K562 (cell line): ENCODE results near the gene CARD9. TPM values are rescaled to one million over a fixed set of nuclear protein-coding genes. Genes with fewer than 3 reads are reported as not detected.

ENCODE experiments used
- CTBP1 ChIP-seq: fragments of 450-650 bp; IDR thresholded peaks from 2 replicates; pipeline ENCODE4 v1.6.1; 2016; ENCODE audit warnings: borderline replicate concordance
- ELF1 ChIP-seq: fragments of 200-800 bp; sonication (Bioruptor generic); IDR thresholded peaks from 2 replicates; pipeline ENCODE4 v1.6.1; 2016; ENCODE audit warnings: missing genetic modification characterization, missing compliant biosample characterization
- HMGXB4 ChIP-seq: sonication (generic); formaldehyde crosslinking; IDR thresholded peaks from 2 replicates; pipeline ENCODE4 v1.8.1; 2023; ENCODE audit warnings: mild to moderate bottlenecking, missing genetic modification reagents
- IRF1 ChIP-seq: sonication (generic); formaldehyde crosslinking; IDR thresholded peaks from 2 replicates; pipeline ENCODE4 v1.8.0; 2022; ENCODE audit warnings: missing genetic modification reagents, mild to moderate bottlenecking, borderline replicate concordance
- MAX ChIP-seq: sonication (generic); formaldehyde crosslinking; IDR thresholded peaks from 2 replicates; pipeline ENCODE4 v1.9.0; 2022; ENCODE audit warnings: mild to moderate bottlenecking, missing genetic modification reagents
- MTA1 ChIP-seq: fragments of 450-650 bp; IDR thresholded peaks from 2 replicates; pipeline ENCODE4 v1.6.1; 2017; ENCODE audit warnings: borderline replicate concordance
- SMARCE1 ChIP-seq: fragments of 450-650 bp; IDR thresholded peaks from 2 replicates; pipeline ENCODE4 v1.7.1; 2016; ENCODE audit warnings: mild to moderate bottlenecking
- SPI1 ChIP-seq: IDR thresholded peaks from 2 replicates; pipeline ENCODE4 v1.6.1; 2011; ENCODE audit warnings: low read depth, low read length, control low read depth, borderline replicate concordance
- WHSC1 ChIP-seq: IDR thresholded peaks from one replicate; pipeline ENCODE4 v1.6.1; 2012; ENCODE audit warnings: low read length, control low read depth, inconsistent platforms
- ZBTB17 ChIP-seq: fragments of 450-650 bp; formaldehyde crosslinking; IDR thresholded peaks from 2 replicates; pipeline ENCODE4 v1.4.0; 2020; ENCODE audit warnings: mild to moderate bottlenecking
- ZFP1 ChIP-seq: fragments of 450-650 bp; formaldehyde crosslinking; IDR thresholded peaks from 2 replicates; pipeline ENCODE4 v1.4.0; 2020; ENCODE audit warnings: mild to moderate bottlenecking, mixed read lengths
- ZNF584 ChIP-seq: fragments of 200-800 bp; sonication (Bioruptor generic); IDR thresholded peaks from 2 replicates; pipeline ENCODE4 v1.6.1; 2016; ENCODE audit warnings: low read depth, mild to moderate bottlenecking, missing genetic modification characterization, missing compliant biosample characterization
- polyA plus RNA-seq, 8 experiments: library from polyadenylated mRNA; depleted of rRNA in 4 of 8; stranded (reverse) in 5 of 8; unstranded in 3 of 8; fragments of >200 nt; fragmentation: Nextera tagmentation in 2 of 8; fragmentation: Illumina TruSeq in 1 of 8; extraction: Ambion mirVana in 2 of 8; extraction: Trizol in 1 of 8; gene quantifications; 2 replicates each; pipeline versions ENCODE4 v1.2.1 to v1.2.3, GENCODE V29; 2011 to 2014; ENCODE audit warnings: inconsistent platforms in 1 of 8, missing spikeins in 1 of 8
- total RNA-seq, 7 experiments: library from RNA; depleted of rRNA in 6 of 7; stranded (reverse); fragments of >200 nt in 6 of 7; fragmentation: Illumina TruSeq in 2 of 7; extraction: Trizol in 2 of 7; gene quantifications; 2 replicates each; pipeline versions ENCODE4 v1.2.1 to v1.2.3, GENCODE V29; 2011 to 2021; ENCODE audit warnings: low replicate concordance in 1 of 7
- TF ChIP-seq, protein P1 (sequence below): sonication (generic); formaldehyde crosslinking; IDR thresholded peaks from 2 replicates; pipeline ENCODE4 v1.8.0; 2023; ENCODE audit warnings: missing genetic modification reagents, mild to moderate bottlenecking, borderline replicate concordance
- TF ChIP-seq, protein P2 (sequence below): fragments of 450-650 bp; IDR thresholded peaks from 2 replicates; pipeline ENCODE4 v1.6.1; 2016; ENCODE audit warnings: borderline replicate concordance

The CARD9 gene
- total and polyA plus RNA-seq, 9 of the 15 experiments (the other 6 are each of a cell fraction or from before 2014, with no cell fraction given) = 1.7 to 53.0 (median 9.7) TPM

DNA sequence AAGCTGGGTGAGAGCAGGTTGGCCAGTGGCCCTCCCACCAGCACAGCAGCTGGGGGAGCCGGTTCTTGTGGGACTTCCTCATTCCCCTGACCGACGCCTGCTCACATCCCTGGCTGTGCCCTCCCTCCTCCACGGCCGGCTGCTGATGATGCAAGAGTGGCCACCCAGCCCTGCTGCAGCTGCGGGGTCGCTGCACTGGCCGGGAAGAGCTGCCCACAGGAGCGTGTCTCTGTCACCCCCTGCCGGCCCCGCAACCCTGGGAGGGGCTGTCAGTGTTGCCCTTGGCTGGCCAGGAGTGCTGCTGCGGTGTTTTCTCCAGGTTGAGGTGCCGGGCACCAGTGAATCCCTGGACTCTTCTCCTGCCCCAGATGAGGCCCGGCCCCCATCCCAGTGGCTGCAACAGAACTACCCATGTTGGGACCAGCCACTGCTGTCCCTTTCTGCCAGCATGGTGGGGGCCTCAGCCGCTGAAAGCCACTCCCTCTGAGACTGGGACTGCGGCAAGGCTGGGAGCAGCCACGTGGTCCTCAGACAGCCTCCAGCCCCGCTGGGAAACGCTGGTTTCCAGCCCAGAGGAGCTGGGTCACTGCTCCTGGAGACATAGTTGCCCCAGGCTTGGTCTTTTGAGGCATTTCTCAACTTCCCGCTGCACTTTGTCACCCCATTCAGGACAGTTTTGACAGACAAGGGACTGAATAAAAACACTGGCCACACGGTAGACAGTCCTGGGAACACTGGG, 739 bp downstream of the CARD9 start (continued):
- TF ChIP-seq ELF1 (tag) = peak; percentile 64
- no peak for TF ChIP-seq ZBTB17 (CRISPR knock-in tag)
- no peak for TF ChIP-seq WHSC1
- TF ChIP-seq, protein P1, sequence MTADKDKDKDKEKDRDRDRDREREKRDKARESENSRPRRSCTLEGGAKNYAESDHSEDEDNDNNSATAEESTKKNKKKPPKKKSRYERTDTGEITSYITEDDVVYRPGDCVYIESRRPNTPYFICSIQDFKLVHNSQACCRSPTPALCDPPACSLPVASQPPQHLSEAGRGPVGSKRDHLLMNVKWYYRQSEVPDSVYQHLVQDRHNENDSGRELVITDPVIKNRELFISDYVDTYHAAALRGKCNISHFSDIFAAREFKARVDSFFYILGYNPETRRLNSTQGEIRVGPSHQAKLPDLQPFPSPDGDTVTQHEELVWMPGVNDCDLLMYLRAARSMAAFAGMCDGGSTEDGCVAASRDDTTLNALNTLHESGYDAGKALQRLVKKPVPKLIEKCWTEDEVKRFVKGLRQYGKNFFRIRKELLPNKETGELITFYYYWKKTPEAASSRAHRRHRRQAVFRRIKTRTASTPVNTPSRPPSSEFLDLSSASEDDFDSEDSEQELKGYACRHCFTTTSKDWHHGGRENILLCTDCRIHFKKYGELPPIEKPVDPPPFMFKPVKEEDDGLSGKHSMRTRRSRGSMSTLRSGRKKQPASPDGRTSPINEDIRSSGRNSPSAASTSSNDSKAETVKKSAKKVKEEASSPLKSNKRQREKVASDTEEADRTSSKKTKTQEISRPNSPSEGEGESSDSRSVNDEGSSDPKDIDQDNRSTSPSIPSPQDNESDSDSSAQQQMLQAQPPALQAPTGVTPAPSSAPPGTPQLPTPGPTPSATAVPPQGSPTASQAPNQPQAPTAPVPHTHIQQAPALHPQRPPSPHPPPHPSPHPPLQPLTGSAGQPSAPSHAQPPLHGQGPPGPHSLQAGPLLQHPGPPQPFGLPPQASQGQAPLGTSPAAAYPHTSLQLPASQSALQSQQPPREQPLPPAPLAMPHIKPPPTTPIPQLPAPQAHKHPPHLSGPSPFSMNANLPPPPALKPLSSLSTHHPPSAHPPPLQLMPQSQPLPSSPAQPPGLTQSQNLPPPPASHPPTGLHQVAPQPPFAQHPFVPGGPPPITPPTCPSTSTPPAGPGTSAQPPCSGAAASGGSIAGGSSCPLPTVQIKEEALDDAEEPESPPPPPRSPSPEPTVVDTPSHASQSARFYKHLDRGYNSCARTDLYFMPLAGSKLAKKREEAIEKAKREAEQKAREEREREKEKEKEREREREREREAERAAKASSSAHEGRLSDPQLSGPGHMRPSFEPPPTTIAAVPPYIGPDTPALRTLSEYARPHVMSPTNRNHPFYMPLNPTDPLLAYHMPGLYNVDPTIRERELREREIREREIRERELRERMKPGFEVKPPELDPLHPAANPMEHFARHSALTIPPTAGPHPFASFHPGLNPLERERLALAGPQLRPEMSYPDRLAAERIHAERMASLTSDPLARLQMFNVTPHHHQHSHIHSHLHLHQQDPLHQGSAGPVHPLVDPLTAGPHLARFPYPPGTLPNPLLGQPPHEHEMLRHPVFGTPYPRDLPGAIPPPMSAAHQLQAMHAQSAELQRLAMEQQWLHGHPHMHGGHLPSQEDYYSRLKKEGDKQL (CRISPR knock-in tag) = no peak
- peak; percentile 88 for TF ChIP-seq CTBP1
- TF ChIP-seq, protein P2, sequence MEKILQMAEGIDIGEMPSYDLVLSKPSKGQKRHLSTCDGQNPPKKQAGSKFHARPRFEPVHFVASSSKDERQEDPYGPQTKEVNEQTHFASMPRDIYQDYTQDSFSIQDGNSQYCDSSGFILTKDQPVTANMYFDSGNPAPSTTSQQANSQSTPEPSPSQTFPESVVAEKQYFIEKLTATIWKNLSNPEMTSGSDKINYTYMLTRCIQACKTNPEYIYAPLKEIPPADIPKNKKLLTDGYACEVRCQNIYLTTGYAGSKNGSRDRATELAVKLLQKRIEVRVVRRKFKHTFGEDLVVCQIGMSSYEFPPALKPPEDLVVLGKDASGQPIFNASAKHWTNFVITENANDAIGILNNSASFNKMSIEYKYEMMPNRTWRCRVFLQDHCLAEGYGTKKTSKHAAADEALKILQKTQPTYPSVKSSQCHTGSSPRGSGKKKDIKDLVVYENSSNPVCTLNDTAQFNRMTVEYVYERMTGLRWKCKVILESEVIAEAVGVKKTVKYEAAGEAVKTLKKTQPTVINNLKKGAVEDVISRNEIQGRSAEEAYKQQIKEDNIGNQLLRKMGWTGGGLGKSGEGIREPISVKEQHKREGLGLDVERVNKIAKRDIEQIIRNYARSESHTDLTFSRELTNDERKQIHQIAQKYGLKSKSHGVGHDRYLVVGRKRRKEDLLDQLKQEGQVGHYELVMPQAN = peak; percentile 85
- no peak for TF ChIP-seq ZNF584 (CRISPR knock-in tag)
- peak; percentile 87 for TF ChIP-seq MAX (CRISPR knock-in tag)
- TF ChIP-seq MTA1 = peak; percentile 38; the same call in 1 of the 2 replicates
- TF ChIP-seq SPI1 = peak; percentile 98
- TF ChIP-seq SMARCE1 = no peak
- TF ChIP-seq HMGXB4 (CRISPR knock-in tag) = no peak
- no peak for TF ChIP-seq ZFP1 (CRISPR knock-in tag)
- TF ChIP-seq IRF1 (CRISPR knock-in tag) = peak; percentile 64; the same call in 1 of the 2 replicates
